IPS-20b (cell line): ENCODE results near the gene MCTP1.
"Not testable (repeated sequence)": the region's sequence is repeated elsewhere in the genome, so short reads cannot be mapped to it uniquely, and the experiment has no call there.

Source experiments
- H3K27ac ChIP-seq: one replicate; pipeline ENCODE4 v1.5.1; 2013; ENCODE audit warnings: low read length
- H3K27me3 ChIP-seq: 2 replicates; pipeline ENCODE4 v1.6.1; 2013; ENCODE audit warnings: mild to moderate bottlenecking, low read length, inconsistent platforms; ENCODE audit not compliant: insufficient read depth
- H3K36me3 ChIP-seq: 2 replicates; pipeline ENCODE4 v1.6.1; 2013; ENCODE audit warnings: low read depth, mild to moderate bottlenecking, inconsistent platforms, low read length, moderate library complexity; ENCODE audit not compliant: insufficient read depth
- H3K4me1 ChIP-seq: 2 replicates; pipeline ENCODE4 v1.6.1; 2013; ENCODE audit warnings: mild to moderate bottlenecking, control low read depth, inconsistent platforms, low read length, moderate library complexity; ENCODE audit not compliant: insufficient read depth
- H3K4me3 ChIP-seq: 2 replicates; pipeline ENCODE4 v1.5.1; 2013; ENCODE audit warnings: mild to moderate bottlenecking, low read length, inconsistent platforms
- H3K9ac ChIP-seq: 2 replicates; pipeline ENCODE4 v1.6.1; 2013; ENCODE audit warnings: low read depth, mild to moderate bottlenecking, inconsistent platforms, low read length, moderate library complexity
- H3K9me3 ChIP-seq: 2 replicates; pipeline ENCODE4 v1.6.1; 2013; ENCODE audit warnings: mild to moderate bottlenecking, low read depth, low read length, inconsistent platforms; ENCODE audit not compliant: insufficient read depth

The MCTP1 gene

DNA sequence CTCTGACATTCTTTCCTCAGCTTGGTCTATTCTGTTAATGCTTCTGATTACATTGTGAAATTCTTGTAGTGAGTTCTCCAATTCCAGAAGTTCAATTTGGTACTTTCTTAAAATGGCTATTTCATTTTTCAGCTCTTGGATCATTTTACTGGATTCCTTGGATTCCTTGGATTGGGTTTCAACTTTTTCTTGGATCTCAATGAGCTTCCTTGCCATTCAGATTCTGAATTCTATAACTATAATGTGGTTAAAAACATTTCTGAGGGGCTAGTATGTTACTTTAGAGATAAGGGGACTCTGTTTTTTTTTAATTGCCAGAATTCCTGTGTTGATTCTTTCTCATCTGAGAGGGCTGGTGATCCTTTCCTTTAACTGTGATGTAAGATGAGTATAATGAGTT is 136.4 kb downstream of the MCTP1 start:
- no peak overlapping the region for H3K4me3 ChIP-seq
- H3K27me3 ChIP-seq = no peaks in the 10 kb centered on the region
- H3K36me3 ChIP-seq = no peaks in the 10 kb centered on the region
- H3K4me1 ChIP-seq = no peaks in the 10 kb centered on the region
- no peaks in the 10 kb centered on the region for H3K9me3 ChIP-seq
- no peak overlapping the region for H3K27ac ChIP-seq
- H3K9ac ChIP-seq = no peak overlapping the region

DNA sequence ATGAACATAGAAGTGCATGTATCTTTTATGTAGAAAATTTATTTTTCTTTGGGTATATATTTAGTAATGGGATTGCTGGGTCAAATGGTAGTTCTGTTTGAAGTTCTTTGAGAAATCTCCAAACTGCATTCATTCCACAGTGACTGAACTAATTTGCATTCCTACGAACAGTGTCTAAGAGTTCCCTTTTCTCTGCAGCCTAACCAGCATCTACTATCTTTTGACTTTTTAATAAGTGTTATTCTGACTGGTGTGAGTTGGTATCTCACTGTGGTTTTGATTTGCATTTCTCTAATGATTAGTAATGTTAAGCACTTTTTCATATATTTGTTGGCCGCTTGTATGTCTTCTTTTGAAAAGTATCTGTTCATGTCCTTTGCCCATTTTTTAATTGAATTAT is 141.0 kb downstream of the MCTP1 start:
- H3K9ac ChIP-seq, H3K4me3 ChIP-seq, H3K36me3 ChIP-seq, H3K4me1 ChIP-seq, H3K27me3 ChIP-seq, H3K27ac ChIP-seq, H3K9me3 ChIP-seq: not testable (repeated sequence)

DNA sequence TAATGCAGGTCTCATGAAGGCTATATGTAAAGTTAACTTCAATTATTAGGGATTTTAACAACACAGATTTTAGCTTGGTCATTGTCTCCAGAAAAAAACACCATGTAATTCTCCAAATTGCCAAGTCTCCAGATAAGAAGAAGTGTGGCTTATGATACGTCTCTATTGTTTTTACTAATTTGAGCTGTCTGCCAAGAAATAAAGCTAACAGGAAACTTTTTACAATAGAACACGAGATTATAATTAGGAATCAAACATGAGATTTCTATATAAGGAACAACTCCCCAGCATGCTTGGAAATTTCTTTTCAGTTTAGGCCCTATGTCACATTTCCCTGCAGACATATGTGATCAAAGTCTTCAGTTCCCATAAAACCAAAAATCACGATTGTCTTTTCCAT is 142.7 kb downstream of the MCTP1 start:
- Histone ChIP-seq H3K4me1 (no peaks in the 10 kb centered on the region), H3K9ac (no peak overlapping the region), H3K4me3 (no peak overlapping the region), H3K9me3 (no peaks in the 10 kb centered on the region), H3K36me3 (no peaks in the 10 kb centered on the region), H3K27ac (no peak overlapping the region), H3K27me3 (no peaks in the 10 kb centered on the region)

DNA sequence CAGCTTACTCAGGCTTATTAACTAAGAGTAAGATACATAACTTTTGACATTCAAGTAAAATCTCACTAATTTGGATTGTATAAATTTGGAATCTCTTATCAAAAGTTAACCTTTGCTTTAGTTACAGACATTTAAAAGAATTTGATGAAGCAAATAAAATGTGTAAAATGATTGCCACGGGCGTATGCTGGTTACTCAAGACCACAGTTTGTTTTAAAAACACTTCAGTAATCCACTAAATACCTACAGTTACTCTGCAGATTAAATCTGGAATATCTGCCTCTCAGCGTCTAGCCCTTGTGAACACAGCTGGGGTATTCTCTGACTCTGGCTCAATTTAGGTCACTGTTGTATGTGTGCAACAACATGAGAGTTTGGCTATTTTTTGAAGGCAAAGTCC is 143.8 kb downstream of the MCTP1 start:
- Histone ChIP-seq H3K9me3 (no peaks in the 10 kb centered on the region), H3K36me3 (no peaks in the 10 kb centered on the region), H3K9ac (no peak overlapping the region), H3K27ac (no peak overlapping the region), H3K4me3 (no peak overlapping the region), H3K27me3 (no peaks in the 10 kb centered on the region), H3K4me1 (no peaks in the 10 kb centered on the region)

DNA sequence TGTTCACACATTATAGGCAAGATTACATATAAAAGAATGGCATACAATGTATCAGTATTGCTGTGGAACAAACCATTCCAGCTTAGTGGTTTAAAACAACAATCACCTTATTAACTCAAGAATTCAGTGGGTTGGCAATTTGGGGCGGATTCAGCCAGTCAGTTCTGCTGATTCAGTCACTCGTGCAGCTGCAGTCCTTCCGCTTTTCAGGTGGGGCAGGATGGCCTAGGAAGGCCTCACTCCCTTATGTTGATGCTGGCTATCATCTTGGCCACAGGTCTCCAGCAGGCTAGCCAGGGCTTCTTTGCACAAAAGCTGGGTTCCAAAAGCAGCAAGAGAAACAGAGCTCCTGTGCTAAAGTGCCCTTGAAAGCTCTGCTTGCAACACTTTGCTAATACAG is 150.6 kb downstream of the MCTP1 start:
- H3K9me3 ChIP-seq = no peaks in the 10 kb centered on the region
- H3K27ac ChIP-seq = no peak overlapping the region
- no peaks in the 10 kb centered on the region for H3K27me3 ChIP-seq
- no peaks in the 10 kb centered on the region for H3K4me1 ChIP-seq
- no peak overlapping the region for H3K4me3 ChIP-seq
- H3K36me3 ChIP-seq = no peaks in the 10 kb centered on the region
- H3K9ac ChIP-seq = no peak overlapping the region

- Histone ChIP-seq H3K9ac (no peak overlapping the region), H3K4me1 (no peaks in the 10 kb centered on the region), H3K27ac (no peak overlapping the region), H3K36me3 (no peaks in the 10 kb centered on the region), H3K9me3 (no peaks in the 10 kb centered on the region), H3K27me3 (no peaks in the 10 kb centered on the region), H3K4me3 (no peak overlapping the region)
These were observed 152.8 kb downstream of the MCTP1 start for GRCh38 chr5:95132096-95132495.

- Histone ChIP-seq H3K4me1 (no peaks in the 10 kb centered on the region), H3K36me3 (no peaks in the 10 kb centered on the region), H3K4me3 (no peak overlapping the region), H3K9me3 (no peaks in the 10 kb centered on the region), H3K27me3 (no peaks in the 10 kb centered on the region), H3K27ac (no peak overlapping the region), H3K9ac (no peak overlapping the region)
These were observed 154.0 kb downstream of the MCTP1 start for GRCh38 chr5:95130941-95131340.

GRCh38 chr5:95124731-95125130 is 160.2 kb downstream of the MCTP1 start:
- H3K36me3 ChIP-seq = no peaks in the 10 kb centered on the region
- no peaks in the 10 kb centered on the region for H3K4me1 ChIP-seq
- no peak overlapping the region for H3K4me3 ChIP-seq
- H3K9me3 ChIP-seq = no peaks in the 10 kb centered on the region
- no peak overlapping the region for H3K27ac ChIP-seq
- no peak overlapping the region for H3K9ac ChIP-seq
- H3K27me3 ChIP-seq = no peaks in the 10 kb centered on the region

- H3K9ac ChIP-seq = no peak overlapping the region
- no peaks in the 10 kb centered on the region for H3K4me1 ChIP-seq
- H3K4me3 ChIP-seq = no peak overlapping the region
- no peaks in the 10 kb centered on the region for H3K36me3 ChIP-seq
- H3K27me3 ChIP-seq = no peaks in the 10 kb centered on the region
- no peaks in the 10 kb centered on the region for H3K9me3 ChIP-seq
- H3K27ac ChIP-seq = no peak overlapping the region
These were observed 160.8 kb downstream of the MCTP1 start for GRCh38 chr5:95124101-95124500.

DNA sequence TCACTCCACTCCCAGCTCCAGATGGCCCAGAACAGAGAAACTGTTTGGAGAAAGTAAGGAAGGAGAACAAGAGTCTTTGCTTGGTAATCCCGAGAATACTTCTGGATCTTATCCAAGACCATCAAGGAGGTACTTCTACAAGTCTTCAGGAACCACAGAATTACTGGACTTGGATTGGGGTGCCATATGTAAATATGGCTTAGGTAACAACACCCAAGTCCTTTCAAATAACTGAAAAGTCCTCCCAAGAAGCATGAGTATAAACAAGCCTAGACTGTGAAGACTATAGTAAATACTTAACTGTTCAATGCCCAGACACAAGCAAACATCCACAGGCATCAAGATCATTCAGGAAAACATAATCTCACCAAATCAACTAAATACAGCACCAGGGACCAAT is 170.0 kb downstream of the MCTP1 start:
- Histone ChIP-seq H3K4me1 (peaks cover 11% of the 10 kb centered on the region; the same call in 1 of the 2 replicates), H3K9ac (no peak overlapping the region), H3K9me3 (no peaks in the 10 kb centered on the region), H3K27me3 (no peaks in the 10 kb centered on the region), H3K4me3 (no peak overlapping the region), H3K36me3 (no peaks in the 10 kb centered on the region), H3K27ac (no peak overlapping the region)

GRCh38 chr5:95114305-95114704 is 170.6 kb downstream of the MCTP1 start:
- Histone ChIP-seq H3K36me3 (no peaks in the 10 kb centered on the region), H3K27ac (no peak overlapping the region), H3K9me3 (no peaks in the 10 kb centered on the region), H3K4me1 (peaks cover 11% of the 10 kb centered on the region; the same call in 1 of the 2 replicates), H3K4me3 (no peak overlapping the region), H3K27me3 (no peaks in the 10 kb centered on the region), H3K9ac (no peak overlapping the region)

DNA sequence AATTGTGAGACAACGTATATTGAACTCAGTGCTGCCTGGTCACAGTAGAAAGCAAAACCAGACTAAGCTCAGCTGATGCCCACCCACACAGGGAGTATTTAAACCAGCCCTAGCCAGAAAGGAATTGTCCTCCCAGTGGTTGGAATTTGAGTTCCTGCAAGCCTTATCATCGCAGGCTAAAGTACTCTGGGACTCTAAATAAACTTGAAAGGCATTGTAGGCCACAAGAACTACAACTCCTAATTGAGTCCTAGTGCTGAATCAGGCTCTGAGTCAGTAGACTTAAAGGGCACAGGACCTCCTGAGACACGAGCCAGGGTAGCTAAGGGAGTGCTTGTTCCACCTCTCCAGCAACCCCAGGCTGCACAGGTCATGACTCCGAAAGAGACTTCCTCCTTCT is 171.4 kb downstream of the MCTP1 start:
- no peak overlapping the region for H3K4me3 ChIP-seq
- H3K27me3 ChIP-seq = no peaks in the 10 kb centered on the region
- H3K36me3 ChIP-seq = no peaks in the 10 kb centered on the region
- peaks cover 11% of the 10 kb centered on the region; the same call in 1 of the 2 replicates for H3K4me1 ChIP-seq
- no peak overlapping the region for H3K9ac ChIP-seq
- H3K9me3 ChIP-seq = no peaks in the 10 kb centered on the region
- no peak overlapping the region for H3K27ac ChIP-seq

GRCh38 chr5:95111141-95111540 is 173.8 kb downstream of the MCTP1 start:
- Histone ChIP-seq H3K4me1 (peaks cover 11% of the 10 kb centered on the region; the same call in 1 of the 2 replicates), H3K27me3 (no peaks in the 10 kb centered on the region), H3K9ac (no peak overlapping the region), H3K9me3 (no peaks in the 10 kb centered on the region), H3K27ac (no peak overlapping the region), H3K36me3 (no peaks in the 10 kb centered on the region), H3K4me3 (no peak overlapping the region)
